Activated naive CD4-positive, alpha-beta T cell (primary cell): ENCODE data around the gene LRRC8C.
A peak's percentile ranks its signal among the peaks of the same experiment; 100 is the strongest.

ENCODE experiments used
- DNase-seq, 4 experiments: peaks; one replicate each; lab custom pipeline; 2025; lab: John Stamatoyannopoulos, UW

Gene LRRC8C

DNA sequence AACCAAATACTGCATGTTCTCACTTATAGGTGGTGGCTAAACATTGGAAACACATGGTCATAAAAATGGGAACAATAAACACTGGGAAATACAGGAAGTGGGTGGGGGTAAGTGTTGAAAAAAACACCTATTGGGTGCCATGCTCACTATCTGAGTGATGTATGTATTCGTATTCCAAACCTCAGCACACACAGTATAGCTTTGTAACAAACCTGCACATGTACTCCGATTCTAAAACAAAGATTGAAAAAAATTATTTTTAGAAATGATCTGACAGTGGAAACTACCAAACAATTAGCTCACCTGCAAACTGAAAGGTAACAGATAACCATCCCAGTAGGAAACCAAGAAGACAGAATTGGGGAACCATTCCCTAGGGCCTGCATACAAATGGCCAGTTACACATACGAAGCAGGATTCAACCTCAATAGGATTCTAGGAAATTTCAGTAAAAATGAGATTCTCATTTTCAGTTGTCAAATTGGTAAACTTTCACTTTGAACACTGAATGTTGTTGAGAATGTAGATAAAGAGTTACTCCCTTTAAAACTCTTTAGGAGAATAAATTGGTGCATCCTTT is 99.8 kb downstream of the LRRC8C start:
- no peak for DNase-seq

DNA sequence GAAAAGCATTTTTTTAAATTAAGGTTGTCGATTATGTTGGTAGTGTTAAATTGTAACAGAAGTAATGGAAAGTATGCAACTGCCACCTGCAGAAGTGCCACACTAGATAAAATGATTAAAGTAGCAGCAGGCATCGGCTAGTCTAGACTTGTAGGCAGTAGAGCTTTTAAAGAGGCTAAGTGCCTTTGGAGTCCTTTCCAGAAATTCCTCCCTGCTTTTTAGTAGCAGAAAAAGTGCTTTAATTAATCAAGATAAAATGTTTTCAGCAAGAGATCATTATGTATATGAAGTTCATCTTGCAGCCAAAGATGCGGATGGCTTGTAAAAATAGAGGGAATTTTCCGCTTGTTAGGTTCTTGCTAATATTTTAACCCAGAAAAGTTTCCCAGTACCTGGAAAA is 100.8 kb downstream of the LRRC8C start:
- no peak for DNase-seq

DNA sequence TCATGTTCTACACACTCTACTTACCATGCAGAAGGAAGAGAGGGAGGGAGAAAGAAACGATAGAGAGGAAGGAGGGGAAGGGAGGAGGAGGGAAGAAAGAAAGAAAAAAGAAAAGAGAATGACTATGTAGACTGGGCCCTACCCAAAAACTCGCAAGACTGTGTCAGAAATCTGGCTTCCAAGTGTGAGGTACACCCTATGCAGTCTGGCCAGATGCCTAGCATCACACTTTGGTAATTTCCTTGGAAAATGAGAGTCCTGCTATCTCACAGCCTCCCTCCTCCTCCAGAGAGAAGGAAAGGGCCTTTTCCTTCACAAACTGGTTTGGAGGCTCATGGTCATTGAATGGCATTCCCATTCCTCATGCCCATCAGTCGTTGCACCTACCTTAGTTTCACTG is 101.5 kb downstream of the LRRC8C start:
- no peak for DNase-seq

DNA sequence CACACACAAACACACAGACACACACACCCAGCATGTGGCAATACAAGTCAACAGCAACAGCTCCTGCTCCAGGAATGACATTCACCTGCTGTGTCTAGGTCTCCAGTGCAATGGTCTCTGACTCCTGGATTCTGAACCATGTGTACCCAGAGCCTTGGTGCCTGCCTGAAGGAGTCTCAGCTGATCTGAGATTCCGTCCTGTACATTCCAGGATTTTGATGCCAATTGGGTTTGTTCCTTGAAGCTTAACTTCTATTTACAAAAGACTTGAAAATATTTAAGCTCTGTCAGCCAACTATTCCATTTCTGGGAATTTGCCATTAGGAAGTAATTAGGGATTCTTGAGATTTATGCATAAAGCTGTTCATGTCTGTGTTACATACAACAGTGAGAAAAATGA is 102.6 kb downstream of the LRRC8C start:
- no peak for DNase-seq

DNA sequence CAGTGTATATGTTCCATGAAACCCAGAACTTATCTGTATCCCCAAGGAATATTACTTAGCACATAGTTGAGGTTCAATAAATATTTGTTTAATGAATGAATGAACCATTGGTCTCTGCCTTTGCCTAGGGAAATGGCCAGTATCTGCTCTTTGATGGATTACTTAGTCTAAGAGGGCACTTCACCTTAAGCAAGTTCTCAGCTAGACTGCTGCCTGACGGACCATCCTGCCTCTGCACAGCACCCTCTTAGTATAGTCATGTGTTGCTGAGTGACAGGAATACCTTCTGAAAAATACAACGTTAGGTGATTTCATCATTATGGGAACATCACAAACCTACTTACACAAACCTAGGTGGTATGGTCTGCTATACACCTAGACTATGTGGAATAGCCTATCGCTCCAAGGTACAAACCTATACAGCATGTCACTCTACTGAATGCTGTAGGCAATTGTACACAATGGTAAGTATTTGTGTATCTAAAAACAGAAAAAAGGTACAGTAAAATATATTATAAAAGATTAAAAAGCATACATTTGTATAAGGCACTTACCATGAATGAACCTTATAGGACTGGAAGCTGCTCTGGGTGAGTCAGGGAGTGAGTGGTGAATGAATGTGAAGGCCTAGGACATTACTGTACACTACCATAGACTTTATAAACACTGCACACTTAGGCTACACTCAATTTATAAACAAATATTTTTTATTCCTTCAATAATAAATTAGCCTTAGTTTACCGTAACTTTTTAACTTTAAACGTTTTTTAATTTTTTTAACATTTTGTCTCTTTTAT is 104.2 kb downstream of the LRRC8C start:
- DNase-seq: no peak

DNA sequence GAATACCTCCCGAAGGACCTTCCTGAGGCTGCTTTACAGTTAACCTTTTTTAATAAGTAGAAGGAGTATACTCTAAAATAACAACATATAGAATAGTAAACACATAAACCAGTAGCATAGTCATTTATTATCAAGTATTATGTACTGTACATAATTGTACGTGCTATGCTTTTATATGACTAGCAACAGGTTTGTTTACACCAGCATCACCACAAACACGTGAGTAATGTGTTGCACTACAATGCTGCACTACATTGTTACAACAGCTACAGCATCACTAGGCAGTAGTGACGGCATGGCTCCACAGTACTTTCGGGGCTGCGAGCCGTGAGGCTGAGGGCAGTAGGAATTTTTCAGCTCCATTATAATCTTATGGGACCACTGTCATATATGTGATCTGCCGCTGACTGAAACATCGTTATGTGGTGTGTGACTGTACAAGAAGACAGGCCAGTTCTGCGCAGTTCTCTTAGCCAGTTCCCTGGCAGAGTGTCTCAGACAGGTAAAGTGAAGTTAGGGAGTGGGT is 105.1 kb downstream of the LRRC8C start:
- DNase-seq: no peak

DNA sequence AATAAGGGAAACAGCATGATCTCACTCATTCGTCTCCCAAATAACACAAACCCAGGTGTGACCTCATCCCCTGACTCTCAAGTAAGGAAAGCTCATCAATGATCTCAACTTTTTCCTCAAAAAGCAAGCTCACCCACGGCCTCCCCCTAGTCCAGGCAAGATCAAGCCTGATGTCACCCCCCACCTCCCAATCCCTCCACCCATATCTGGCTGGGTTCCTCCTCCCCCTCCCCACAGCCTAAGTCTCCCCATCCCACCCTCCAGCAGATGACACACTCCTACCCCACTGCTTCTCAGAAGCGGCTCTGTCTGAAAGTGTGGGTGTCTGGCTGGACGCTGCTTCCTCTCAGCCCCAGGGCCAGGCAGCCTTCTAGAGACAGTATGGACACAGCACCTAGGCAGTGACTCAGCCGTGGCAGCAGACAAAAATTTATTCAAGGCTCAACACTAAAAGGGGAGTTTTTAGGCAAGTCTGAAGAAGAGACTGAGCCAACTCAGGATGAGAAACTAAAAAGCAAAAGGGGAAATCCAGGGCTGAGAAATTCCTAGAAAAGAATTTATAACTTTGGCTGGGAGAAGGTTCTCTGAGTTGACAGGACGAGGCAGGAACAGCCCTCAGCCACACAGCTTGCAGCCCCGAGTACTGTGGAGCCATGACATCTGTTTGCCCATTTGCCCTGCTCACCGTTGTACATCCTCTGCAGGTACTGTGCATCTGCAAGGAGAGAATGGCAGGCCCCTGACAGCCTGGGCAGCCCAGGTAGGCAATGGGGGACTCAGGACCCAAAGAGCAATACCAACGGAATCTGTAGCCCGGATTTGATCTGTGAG is 106.3 kb downstream of the LRRC8C start:
- DNase-seq: no peak

DNA sequence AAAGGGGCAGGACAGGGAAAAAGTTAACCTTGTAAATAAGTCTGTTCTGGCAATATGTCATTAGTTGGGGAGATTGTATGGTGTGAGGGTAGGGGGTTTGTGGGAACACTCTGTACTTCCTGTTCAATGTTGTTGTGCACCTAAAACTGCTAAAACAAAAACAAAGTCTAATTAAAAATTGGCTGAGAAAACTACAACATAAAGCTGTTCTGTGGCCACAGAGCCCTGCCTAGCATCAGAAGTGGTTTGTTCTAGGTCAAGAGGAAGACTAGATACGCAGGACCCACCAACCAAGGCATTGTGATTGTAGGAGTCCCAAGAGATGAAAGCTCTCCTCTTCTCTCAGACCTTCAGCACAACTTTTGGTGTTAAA is 106.9 kb downstream of the LRRC8C start:
- no peak for DNase-seq

DNA sequence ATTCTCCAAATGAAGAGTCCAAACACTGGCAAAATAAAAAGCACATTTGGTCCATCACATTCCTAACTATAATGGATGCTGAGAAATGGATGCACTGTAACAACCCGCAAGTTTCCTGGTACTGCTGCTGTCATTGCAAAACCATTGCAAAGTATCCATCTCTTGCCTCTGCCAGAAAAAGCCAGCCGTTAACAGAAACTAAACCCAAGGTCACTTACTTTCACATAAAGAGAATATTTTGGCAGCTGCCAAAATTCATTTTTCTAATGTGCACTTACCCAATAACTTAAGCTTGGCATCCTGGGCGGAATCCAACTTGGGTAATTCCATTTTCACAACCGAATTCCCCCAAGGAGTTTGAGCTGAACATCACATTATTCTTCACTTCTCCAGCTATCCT is 110.9 kb downstream of the LRRC8C start:
- no peak for DNase-seq

DNA sequence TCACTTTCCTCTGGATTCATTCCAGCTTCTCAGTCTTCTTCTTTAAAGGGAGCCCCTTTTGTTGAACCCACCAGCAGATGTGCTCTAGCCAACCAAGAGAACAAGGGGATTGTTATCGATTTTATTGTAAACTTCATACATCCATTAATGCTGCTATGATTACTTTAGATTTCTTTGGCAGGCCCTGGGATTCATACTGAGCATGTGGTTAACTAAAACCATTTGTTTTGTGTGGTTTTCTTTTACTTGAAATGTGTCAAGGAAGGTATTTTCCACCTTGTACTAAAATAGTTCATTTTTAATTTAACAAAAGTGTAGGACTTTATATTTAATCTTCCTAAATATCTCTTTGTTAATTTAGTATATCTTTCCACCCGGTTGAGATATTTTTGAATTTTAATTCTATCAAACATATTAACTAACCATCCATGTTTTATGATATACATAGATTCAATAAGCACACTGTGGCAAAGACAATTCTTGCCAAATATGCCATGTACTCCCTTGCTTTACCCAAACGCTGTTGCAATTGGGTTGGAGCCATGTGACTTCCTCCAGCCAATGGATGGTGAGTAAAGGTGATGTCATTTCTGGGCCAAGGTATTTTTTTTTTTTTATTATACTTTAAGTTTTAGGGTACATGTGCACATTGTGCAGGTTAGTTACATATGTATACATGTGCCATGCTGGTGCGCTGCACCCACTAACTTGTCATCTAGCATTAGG is 113.7 kb downstream of the LRRC8C start:
- DNase-seq: no peak

DNA sequence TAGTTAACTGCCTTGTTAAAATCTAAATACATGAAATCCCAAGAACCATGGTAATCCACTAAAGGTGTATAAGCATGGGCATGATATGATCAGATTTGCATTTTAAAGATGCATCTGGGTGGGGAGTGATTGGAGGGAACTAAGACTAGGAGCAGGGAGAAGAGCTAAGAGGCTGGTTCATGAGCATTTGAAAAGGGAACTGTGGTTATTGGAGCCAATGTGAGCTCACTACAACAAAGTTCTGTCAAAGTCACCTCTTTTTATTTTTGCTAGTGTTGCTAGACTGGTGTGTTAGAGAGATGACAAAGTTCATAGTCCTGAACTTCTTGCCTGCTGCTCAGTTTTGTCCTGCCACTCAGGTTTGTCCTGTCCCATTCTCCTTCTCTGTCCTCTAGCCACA is 120.8 kb downstream of the LRRC8C start:
- DNase-seq: no peak

DNA sequence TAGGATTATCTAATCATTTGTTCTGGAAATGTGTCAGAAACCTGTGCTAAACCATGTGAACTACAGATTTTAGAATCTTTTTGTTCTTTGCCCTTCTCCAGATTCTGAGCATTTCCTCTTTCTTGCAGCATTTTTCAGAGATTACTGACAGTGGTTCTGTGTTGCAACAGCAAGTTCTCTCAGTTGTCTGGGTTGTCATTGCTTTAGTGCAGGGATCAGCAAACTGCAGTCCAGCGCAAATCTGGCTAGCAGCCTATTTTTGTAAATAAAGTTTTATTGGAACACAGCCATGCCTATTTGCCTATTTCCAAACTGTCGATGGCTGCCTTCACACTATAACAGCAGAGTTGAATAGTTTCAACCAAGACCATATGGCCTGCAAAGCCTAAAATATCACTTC is 121.6 kb downstream of the LRRC8C start:
- no peak for DNase-seq

DNA sequence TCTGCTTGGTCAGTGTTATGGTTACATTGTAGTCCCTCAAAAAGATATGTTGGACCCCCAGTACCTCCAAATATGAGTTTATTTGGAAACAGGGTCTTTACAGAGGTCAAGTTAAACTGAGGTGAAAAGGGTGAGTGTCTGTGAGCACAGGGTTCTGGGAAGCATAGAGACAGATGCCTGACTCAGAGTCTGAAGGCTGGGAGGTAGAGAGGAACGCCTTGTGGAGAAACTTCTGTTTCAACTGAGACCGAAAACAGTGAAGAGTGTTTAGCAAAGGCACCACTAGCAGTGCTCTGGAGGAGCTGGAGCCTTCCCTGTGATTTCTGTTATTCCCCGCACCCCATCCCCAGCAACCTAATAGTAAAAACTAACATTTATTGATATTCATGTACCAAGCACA is 122.7 kb downstream of the LRRC8C start:
- no peak for DNase-seq

DNA sequence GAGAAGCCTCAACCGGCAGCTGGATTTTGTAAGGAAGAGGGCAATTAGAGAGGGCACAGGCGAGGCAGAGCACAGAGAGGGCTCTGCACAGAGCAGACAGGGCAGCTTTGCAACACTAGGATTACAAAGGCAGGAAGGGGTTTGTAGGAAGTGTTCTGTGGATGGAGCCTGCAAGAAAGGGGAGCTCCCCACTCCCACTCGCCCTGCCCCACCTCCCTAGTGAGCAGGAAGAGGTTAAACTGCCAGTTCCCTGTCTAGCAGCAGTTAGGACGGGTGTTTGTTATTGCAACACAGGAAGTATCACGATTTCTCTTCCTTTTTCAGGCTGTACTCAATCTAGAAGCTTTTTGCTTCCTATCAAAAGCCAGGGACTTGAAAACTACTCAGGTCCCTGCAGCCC is 124.6 kb downstream of the LRRC8C start:
- peak in 1 of 4 experiments; percentile 2 for DNase-seq

DNA sequence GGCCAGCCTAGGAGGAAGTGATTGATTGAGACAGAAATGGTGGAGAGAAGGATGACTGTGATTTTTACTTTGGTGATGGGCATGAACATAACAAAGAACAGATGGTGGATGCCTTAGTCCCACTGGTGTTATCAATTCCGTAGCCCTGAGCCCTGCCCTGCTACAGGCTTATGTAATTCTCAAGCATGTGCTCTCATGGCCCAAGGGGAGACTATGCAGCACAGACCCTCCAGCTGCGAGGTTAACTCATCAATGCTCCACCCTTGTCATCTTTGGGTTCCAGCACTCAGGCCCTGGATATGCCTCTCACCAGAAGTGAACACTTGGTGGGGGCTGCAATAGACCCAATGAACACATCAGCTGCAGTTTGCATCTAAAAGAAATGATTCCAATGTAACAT is 125.2 kb downstream of the LRRC8C start:
- no peak for DNase-seq

DNA sequence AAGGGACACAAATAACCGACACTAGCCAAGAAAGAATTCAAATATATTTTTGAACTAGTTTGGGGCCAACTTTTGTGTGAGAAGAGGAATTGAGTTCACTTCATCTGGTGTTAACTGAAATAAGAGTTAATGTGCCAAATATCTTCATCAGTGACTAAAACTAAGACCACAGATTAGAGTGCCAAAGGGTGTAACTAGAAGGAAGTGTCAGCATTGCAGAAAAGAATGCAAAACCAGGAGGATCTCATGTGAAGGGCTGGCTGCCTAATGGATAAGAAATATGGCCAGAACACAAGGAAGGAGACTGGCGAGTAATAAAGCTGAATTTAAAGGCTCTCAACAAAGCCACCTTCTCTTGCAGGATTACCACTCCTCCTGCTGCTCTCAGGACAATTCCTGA is 126.1 kb downstream of the LRRC8C start:
- DNase-seq: no peak

DNA sequence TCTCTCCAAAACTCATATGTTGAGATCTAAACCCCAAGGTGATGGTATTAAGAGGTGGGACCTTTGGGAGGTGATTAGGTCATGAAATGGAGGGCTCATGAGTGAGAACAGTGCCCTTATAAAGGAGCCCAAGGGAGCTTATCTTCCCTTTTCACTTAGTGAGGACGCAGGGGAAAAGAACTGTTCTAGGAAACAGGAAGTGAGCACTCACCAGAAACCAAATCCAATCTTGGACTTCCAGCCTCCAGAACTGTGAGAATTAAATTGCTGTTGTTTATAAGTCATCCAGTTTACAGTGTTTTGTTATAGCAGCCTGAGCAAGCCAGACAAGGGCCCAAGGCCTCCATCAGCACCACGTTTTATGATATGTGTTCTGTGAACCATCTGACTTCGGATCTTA is 127.6 kb downstream of the LRRC8C start:
- DNase-seq: no peak

DNA sequence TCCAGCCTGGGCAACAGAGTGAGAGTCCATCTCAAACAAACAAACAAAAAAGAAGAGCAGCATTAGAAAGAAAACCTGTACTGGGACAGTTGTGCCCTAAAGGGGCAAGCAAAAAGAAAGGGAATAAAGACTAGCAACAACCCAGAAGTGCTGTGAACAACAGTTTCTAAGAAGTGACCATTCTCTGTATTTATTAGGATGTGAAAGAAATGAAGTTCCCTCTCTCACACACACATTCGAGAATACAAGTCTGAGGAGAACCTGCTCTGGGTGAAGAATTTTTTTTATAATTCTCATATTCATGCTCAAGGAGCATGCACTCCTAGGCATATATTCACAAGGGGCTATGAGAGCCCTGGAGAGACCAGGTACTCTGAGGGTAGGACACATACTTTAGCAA is 128.4 kb downstream of the LRRC8C start:
- no peak for DNase-seq

DNA sequence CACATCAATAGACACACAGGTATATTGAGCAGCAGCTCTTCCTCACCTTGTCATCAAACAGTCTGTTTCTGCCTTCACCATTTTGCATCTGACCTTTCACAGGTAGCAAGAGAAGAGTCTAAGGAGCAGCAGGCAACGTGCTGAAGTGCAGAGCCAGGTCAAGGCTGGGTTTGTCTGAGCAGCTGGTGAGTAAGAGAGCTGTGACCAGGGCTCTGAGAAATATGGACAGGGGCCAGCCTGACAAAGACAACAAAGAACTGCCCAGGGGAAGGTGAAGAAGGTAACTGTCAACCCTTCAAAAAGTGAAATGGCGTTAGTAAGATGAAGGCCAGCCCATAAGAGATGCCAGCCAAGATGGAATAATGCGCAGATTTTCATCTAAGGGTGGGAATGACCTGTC is 129.0 kb downstream of the LRRC8C start:
- DNase-seq: no peak

DNA sequence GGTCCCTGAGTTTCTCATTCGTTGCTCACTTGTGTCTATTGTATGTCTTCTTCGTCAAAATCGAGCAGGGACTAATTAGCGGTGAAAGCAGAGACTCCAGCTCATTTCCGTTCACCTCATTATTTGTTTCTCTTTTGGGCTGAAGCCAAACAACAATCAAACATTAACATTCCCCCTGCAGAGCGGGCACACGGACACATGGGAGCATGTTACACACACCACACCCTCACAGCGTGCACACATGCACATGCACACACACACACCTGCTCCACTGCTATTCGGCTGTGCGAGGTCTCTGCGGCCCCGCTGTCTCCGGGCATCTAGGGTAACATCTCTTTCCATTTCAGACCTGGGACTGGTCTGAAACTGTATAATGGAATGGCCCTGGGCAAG is 129.5 kb downstream of the LRRC8C start:
- no peak for DNase-seq

DNA sequence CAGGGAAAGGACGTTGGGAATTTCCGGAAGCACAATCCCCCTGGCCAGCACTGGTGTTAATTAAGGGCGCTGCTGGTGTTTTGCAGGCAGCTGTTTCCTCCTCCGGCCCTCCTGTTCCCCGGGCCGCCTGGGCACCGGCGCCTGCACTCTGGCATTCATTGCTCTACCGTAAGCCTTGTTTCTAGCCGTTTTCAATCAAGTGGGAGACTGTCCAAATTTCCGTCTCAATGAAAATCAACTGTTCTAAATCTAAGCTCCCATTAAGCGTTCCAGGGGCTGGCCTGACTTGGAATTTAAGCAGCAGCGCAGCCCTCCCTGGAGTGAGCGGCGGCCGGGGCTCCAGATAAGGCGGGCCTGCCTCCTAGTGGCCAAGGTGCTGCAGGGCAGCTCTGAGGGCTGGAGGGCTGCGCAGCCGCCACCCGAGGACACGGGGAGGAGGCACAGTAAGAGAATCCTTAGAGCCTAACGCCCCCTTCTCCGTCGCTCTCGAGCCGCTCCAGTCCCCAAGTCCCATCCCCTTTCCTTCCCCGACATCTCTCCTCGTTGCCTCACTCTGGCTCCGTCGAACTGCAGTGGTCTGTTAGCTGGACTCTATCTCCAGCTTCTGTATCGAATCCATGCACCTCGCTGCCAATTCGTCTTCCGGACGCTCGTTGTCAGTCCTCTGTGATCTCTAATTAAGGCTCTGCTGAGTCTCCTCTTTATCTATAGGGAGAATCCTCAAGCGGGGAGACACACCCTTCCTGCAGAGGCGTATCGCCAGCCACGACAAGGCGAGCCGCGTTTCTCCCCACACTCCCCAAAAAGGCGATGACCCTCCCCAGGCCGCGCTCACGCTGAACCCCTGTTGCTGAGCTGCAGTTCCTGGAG is 130.1 kb downstream of the LRRC8C start:
- peak; percentile 65 to 84 (median 70) for DNase-seq
